HuH-7 (cell line): ENCODE results near the gene CDKN2A.

ENCODE experiments used
- DNase-seq: peaks from one replicate; pipeline ENCODE4 v3.0.0; 2011; ENCODE audit warnings: low spot score

CDKN2A gene

GRCh38 chr9:21941337-21941995 is 52.7 kb downstream of the CDKN2A start:
- DNase-seq: no peak

- no peak for DNase-seq
Observed at GRCh38 chr9:21936161-21936560, 58.0 kb downstream of the CDKN2A start.

- no peak for DNase-seq
Observed at GRCh38 chr9:21935631-21936030, 58.6 kb downstream of the CDKN2A start.

- no peak for DNase-seq
Observed at GRCh38 chr9:21933865-21934264, 60.3 kb downstream of the CDKN2A start.

- no peak for DNase-seq
Observed at GRCh38 chr9:21933281-21933680, 60.9 kb downstream of the CDKN2A start.

GRCh38 chr9:21931428-21931827 is 62.8 kb downstream of the CDKN2A start:
- DNase-seq: no peak

- DNase-seq: no peak
Observed at GRCh38 chr9:21927752-21928151, 66.4 kb downstream of the CDKN2A start.

- DNase-seq: no peak
Observed at GRCh38 chr9:21923694-21924093, 70.5 kb downstream of the CDKN2A start.

- no peak for DNase-seq
Observed at GRCh38 chr9:21919377-21920362, 74.5 kb downstream of the CDKN2A start.
